ENCODE results near the gene PAXX. TPM values are rescaled to one million over a fixed set of nuclear protein-coding genes. Genes with fewer than 3 reads are reported as not detected.
"Not testable (repeated sequence)": the region's sequence is repeated elsewhere in the genome, so short reads cannot be mapped to it uniquely, and the experiment has no call there.

PAXX gene
- total RNA-seq, 1 donor from 2014 or later: 13.6 TPM

DNA sequence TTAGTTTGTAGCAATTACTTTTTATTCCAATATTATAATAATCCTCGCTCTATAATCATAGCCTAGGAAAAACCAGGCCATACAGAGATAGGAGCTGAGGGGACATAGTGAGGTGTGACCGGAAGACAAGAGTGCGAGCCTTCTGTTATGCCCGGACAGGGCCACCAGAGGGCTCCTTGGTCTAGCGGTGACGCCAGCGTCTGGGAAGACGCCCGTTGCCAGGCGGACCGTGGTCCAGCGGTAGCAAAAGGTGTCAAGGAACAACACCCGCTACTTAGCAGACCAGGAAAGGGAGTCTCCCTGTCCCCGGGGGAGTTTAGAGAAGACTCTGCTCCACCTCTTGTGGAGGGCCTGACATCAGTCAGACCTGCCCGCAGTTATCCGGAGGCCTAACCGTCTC is 12.1 kb downstream of the PAXX start:
- not testable (repeated sequence) for DNase-seq

- no peak for DNase-seq
Observed at GRCh38 chr9:137006116-137007003, 14.1 kb downstream of the PAXX start.

DNA sequence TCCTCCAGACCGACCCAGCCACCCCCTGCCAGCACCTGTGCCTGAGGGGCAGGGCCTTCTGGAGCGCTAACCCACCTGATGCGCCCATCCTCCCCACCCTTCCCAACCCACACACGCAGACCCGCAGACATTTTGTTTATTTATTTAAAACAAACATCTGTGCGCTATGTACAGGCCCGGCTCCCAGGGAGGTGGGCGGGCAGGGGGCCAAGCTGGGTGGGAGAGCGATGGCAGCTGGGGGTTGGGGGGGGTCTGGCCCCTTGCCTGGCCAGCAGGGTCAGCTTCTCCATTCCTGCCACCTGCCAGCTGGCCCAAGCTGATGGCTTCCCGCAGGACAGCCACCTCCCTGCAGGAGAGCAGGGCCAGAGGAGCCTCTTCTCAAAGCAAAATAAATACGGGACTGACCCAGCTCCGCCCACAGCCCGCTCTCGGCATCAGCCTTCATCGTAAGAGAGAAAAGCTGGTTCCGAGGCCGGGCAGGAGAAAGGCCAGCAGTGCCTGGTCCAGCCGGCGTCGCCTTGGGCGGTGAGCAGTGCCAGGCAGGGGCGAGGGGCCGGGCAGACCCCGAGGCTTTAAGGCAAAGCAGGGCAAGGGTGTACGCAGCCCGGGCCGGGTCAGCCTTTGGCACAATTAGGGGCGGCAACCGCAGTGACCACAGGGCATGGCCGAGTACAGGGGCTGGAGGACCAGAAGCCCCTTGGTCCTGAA is 15.0 kb downstream of the PAXX start:
- DNase-seq: no peak

DNA sequence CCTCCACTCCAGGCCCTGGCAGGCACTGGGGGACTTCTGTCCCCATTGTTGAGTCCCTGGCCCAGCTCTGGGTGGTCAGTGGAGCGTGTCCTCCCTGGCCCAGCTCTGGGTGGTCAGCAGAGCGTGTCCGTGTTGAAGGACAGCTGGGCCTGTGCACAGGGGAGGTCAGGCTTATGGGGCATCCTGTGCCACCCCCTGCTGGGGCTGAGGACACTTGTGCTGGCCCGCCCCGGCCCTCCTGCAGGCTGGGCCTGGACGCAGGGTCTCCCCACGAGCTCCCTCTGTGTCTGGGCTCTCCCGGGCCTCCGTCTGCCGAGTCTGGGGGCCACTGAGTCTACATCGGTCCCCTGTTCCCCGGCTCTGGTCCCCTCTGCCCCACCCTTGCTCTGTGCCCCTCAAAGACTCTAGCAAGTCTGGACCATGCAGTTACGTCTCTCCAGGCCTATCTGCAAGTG is 15.6 kb downstream of the PAXX start:
- DNase-seq: no peak

DNA sequence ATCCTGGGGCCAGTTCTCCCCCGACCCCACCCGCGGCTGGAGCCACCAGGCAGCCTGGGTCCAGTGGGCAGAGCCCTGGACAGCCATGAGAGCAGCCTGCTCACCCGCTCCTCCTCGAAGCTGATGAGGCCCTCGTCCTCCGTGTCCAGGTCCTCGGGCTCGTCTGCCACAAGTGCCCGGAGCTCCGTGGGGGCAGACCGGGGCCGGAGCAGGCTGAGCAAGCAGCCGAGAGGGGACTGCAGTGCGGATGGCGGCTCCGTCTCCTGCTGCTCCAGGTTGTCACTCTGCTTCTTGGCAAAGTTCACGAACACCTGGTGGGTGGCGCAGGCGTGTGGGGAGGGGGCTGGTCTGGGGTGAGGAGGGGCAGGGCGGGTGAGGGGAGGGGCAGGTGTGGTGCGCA is 16.1 kb downstream of the PAXX start:
- DNase-seq: no peak

- DNase-seq: no peak
Observed at GRCh38 chr9:137009217-137009616, 17.0 kb downstream of the PAXX start.

DNA sequence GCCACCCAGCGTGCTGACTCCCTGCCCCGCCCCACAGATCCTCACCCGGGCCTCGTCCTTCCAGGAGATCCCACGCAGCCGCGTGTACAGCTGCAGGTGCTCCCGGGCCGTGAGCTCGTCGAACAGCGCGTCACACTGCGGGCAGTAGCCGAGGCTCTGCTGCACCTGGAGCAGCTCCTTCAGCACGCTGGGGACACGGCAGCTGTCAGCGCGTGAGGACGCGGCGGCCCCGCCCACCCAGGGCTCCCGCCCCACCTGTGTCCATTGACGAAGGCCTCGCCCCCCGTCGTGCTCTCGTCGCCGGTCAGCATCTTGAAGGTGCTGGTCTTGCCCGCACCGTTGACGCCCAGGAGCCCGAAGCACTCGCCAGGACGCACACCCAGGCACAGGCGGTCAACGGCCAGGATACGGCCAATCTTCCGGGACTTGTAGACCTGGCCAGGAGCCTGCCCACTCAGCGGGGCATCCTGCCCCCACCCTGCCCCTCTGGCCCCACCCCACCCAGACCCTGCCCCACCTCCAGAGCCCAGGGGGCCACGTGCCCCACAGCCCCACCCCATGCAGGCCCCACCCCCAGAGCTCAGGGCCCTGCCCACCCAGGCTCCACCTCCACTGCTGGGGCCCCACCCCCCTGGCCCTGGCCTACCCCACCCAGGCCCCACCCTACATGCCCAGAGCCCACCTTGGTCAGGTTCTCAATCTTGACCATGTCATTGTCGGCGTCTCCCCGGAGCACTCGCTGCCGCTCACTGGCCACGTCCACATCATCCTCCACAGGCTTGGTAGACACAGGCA is 17.9 kb downstream of the PAXX start:
- no peak for DNase-seq

DNA sequence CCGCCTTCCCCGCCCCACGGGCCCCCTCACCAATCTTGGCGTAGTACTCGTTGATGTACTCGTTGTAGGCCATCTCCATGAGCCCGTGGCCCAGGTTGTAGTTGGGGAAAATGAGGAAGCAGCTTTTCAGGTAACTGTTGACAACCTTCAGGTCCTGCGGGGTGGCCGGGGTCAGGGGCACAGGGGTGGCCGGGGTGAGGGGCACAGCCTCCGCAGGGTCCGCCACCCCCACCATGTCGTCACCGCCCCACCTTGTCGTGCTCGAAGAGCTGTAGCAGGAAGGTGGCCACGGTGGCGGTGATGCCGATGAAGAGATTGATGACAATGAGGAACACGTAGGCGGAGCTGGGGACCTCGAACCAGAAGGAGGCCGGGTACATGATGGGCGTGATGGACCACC is 18.9 kb downstream of the PAXX start:
- no peak for DNase-seq

GRCh38 chr9:137011907-137012675 is 19.9 kb downstream of the PAXX start:
- no peak for DNase-seq

GRCh38 chr9:137012694-137013570 is 20.7 kb downstream of the PAXX start:
- no peak for DNase-seq

DNA sequence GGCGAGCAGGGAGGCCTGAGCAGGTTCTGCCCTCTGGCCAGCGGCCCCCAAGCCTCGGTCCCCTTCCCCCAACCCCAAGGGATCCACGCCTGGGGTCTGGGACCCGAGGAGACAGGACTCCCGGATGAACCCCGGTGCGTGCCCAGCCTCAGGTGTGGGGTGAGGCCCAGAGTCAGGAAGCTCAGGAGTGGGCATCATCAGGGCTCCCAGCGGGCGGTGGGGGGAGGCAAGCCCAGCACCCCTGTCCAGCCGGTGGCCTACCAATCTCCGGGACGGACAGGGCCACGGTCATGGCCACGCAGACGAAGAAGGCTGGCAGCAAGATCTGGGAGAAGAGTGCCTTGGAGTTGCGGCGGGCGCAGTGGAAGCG is 21.3 kb downstream of the PAXX start:
- DNase-seq: no peak

GRCh38 chr9:137014166-137014565 is 21.9 kb downstream of the PAXX start:
- no peak for DNase-seq

DNA sequence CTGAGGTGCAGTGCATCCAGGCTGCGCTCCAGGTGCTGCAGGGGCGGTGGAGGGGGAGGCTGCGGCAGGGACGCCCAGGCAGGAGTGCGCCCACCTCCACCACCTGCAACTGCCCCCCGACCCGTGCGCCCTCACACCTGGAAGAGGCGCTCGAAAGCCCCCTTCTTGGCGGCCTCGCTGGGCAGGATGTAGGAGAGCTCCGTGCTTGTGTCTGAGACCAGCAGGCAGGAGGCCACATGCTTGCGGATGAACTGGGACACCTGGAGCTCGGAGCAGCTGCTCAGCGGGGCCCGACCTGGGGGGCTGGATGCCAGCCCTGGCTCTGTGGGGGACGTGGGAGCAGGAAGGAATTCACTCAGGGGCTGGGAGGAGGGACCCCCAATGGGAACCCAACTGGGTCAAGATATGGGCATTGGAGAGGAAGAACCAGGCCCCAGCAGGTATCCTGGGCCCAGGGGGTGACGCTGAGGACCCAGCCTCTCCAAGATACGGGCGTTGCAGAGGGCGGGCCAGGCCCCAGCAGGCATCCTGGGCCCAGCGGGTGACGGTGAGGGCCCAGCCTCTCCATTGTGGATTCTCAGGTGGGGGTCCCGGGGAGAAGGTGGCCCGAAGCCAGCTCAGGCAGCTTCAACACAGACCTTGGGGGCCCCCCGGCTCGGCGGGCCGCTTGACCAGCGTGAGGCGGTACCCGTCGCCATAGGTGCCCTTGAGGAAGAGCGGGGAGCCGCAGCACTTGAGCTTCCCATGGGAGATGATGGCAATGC is 22.7 kb downstream of the PAXX start:
- DNase-seq: no peak

- no peak for DNase-seq
Observed at GRCh38 chr9:137015540-137015930, 23.3 kb downstream of the PAXX start.

DNA sequence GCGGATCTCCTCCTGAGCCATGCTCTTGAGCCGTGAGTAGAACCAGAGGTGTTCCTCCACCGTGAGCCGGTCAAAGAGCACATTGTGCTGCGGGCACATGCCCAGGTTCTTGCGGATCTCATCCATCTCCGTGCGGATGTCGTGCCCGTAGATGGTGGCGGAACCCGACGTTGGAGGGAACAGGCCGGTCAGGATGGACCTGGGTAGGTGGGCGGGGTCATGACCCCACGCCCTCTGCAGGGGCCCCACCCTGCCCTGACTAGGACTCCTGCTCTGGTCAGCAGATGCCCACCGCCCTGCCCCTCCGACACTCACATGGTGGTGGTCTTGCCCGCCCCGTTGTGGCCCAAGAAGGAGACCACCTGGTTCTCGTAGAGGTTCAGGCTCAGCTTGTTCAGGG is 23.8 kb downstream of the PAXX start:
- DNase-seq: no peak

GRCh38 chr9:137016436-137016835 is 24.2 kb downstream of the PAXX start:
- DNase-seq: no peak

DNA sequence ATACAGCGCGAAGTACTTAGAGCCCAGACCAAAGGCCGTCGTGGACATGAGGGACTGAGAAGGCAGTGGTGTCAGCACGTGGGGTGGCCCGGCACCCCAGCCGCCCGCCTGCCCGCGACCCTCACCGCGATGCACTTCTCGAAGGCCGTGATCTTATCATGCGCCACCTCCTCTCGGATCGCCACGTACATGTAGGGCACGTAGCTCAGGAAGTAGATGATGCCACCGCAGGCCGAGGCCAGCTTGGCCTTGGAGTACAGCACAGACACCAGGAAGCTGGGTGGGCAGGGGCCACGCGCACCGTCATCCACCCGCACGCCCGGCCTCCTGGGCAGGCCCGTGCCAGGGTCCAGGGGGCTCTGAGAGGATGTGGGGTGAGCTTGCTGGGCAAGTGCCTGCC is 24.8 kb downstream of the PAXX start:
- no peak for DNase-seq

DNA sequence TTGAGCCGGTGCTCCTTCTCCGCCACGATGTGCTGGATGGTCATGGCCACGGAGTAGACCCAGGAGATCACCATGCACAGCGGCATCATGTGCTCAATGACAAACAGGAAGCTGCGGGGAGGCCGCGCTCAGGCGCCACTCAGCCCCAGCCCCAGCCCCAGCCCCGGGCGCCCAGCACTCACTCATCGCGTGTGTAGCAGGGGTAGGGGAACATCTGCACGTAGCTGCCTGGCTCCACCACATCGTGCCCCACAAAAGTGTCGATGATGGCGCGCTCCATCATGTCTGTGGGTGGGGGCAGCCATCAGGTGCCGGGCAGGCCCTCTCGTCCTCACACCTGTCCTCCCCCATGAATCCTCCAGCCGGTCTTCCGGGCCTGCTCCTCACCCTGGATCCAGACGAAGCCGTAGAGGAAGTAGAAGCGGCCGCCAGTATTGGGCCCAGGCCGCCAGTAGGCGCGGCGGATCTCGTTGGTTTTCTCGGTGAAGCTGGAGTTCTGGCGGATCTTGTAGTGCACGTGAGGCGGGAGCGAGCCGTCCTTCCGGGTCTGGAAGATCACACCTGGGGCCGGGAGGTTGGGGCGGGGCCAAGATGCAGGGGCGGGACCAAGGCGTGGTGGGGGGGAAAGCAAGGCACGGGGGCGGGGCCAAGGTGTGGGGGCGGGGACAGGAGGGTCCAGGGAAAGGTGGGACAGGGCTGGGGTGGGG is 25.7 kb downstream of the PAXX start:
- DNase-seq: no peak

- DNase-seq: no peak
Observed at GRCh38 chr9:137018761-137019559, 26.7 kb downstream of the PAXX start.
